HepG2 (cell line): ENCODE data around the gene SEPTIN2. TPM values are rescaled to one million over a fixed set of nuclear protein-coding genes. Genes with fewer than 3 reads are reported as not detected.

Source experiments
- ATAC-seq: fragments of 200-7000 bp; cut with Tn5 transposase; 3 replicates; pipeline ENCODE4 v1.9.1; 2020; ENCODE audit warnings: mild to moderate bottlenecking, moderate library complexity
- BruUV-seq: library from RNA; stranded (reverse); fragments of 400-500 nt; replicated peaks from 2 replicates; lab custom pipeline; 2021; lab: Mats Ljungman, UMichigan
- CTCF ChIA-PET: fragments of 300-600 bp; formaldehyde crosslinking; extraction: SDS; loops from one replicate; lab custom pipeline; 2021; ENCODE audit warnings: low total read pairs, inconsistent platforms, low intra/inter-chr PET ratio; lab: Yijun Ruan, JAX
- POLR2A ChIA-PET: fragments of 350-600 bp; sonication (Branson Sonifier 250); formaldehyde crosslinking; loops from one replicate; lab custom pipeline; 2020; ENCODE audit warnings: antibody characterized with exemption, inconsistent platforms; lab: Yijun Ruan, JAX
- DNase-seq: peaks from one replicate; pipeline ENCODE4 v3.0.0-alpha.2; 2015; ENCODE audit warnings: low spot score
- FAIRE-seq: peaks from 3 replicates; lab custom pipeline; 2011; peaks lifted over from hg19 to GRCh38; lab: Jason Lieb, UNC
- H2AFZ ChIP-seq: one replicate; pipeline ENCODE4 v1.6.1; 2011; ENCODE audit warnings: low read length, inconsistent platforms
- H3K27ac ChIP-seq: fragments of 300-600 bp; 3 replicates; pipeline ENCODE4 v1.8.0; 2011; ENCODE audit warnings: mixed run types, mild to moderate bottlenecking, mixed read lengths, low read length, inconsistent platforms; ENCODE audit not compliant: insufficient read depth; ENCODE audit errors: extremely low read length
- H3K27me3 ChIP-seq, 2 experiments: fragments of 200-600 bp in 1 of 2; 2 replicates in 1 of 2; 3 replicates in 1 of 2; pipeline versions ENCODE4 v1.6.0 to v1.8.0; 2011; ENCODE audit warnings: low read length in 2 of 2, mild to moderate bottlenecking in 2 of 2, moderate library complexity in 2 of 2, inconsistent platforms in 1 of 2; ENCODE audit not compliant: insufficient read depth in 2 of 2, control insufficient read depth in 1 of 2
- H3K36me3 ChIP-seq, 2 experiments: fragments of 200-600 bp in 1 of 2; replicated peaks in 1 of 2; 2 replicates in 1 of 2; 3 replicates in 1 of 2; pipeline versions ENCODE4 v1.5.1 to v1.8.0; 2011; ENCODE audit warnings: low read length in 2 of 2, inconsistent platforms in 1 of 2; ENCODE audit not compliant: insufficient read depth in 2 of 2, control insufficient read depth in 1 of 2
- H3K4me1 ChIP-seq: 2 replicates; pipeline ENCODE4 v1.5.1; 2012; ENCODE audit warnings: low read length, inconsistent platforms; ENCODE audit not compliant: insufficient read depth
- H3K4me2 ChIP-seq: 2 replicates; pipeline ENCODE4 v1.6.0; 2011; ENCODE audit warnings: low read depth, low read length, inconsistent platforms
- H3K4me3 ChIP-seq, 3 experiments: fragments of 200-600 bp in 1 of 3; sonication (generic), shearing (Covaris generic) in 1 of 3; replicated peaks in 1 of 3; 2 replicates each; pipeline ENCODE4 v1.5.1; 2011 to 2016; ENCODE audit warnings: low read length in 3 of 3, inconsistent platforms in 2 of 3, low read depth in 2 of 3, mild to moderate bottlenecking in 2 of 3, control low read depth in 1 of 3, mixed read lengths in 1 of 3; ENCODE audit not compliant: insufficient read depth in 1 of 3
- H3K79me2 ChIP-seq: one replicate; pipeline ENCODE4 v1.6.1; 2011; ENCODE audit warnings: low read length, inconsistent platforms; ENCODE audit not compliant: insufficient read depth
- H3K9ac ChIP-seq: 2 replicates; pipeline ENCODE4 v1.6.0; 2011; ENCODE audit warnings: mild to moderate bottlenecking, low read depth, low read length, inconsistent platforms; ENCODE audit not compliant: insufficient read depth
- H3K9me3 ChIP-seq: 2 replicates; pipeline ENCODE4 v1.5.1; 2012; ENCODE audit warnings: mild to moderate bottlenecking, low read length
- H4K20me1 ChIP-seq: 2 replicates; pipeline ENCODE4 v1.6.0; 2011; ENCODE audit warnings: inconsistent platforms, mild to moderate bottlenecking, low read length, moderate library complexity; ENCODE audit not compliant: insufficient read depth
- NKX3-1 ChIP-seq: sonication (generic); formaldehyde crosslinking; IDR thresholded peaks from 2 replicates; pipeline ENCODE4 v1.5.0; 2020; ENCODE audit warnings: missing genetic modification reagents
- RBM22 ChIP-seq: fragments of 200-400 bp; formaldehyde crosslinking; optimal IDR thresholded peaks from 2 replicates; pipeline ENCODE3; 2017; ENCODE audit warnings: mild to moderate bottlenecking, low read length, moderate library complexity
- SIX4 ChIP-seq: sonication (generic); formaldehyde crosslinking; IDR thresholded peaks from 2 replicates; pipeline ENCODE4 v1.4.0; 2020; ENCODE audit warnings: missing genetic modification reagents
- WGBS: methylation state at CpG from one replicate; pipeline ENCODE4 v1.1.6; 2017; ENCODE audit warnings: low lambda C conversion rate; 5-methylcytosine and 5-hydroxymethylcytosine counted together
- in situ Hi-C: cut with HindIII; loops from 2 replicates; pipeline ENCODE4 v1.10.0; 2017; ENCODE audit warnings: low pct_unique_long_range_greater_than_20kb; ENCODE audit not compliant: extremely low pct_ligation_motif_present
- intact Hi-C: fragments of 100-400 bp; cut with micrococcal nuclease; formaldehyde crosslinking; loops from one replicate; pipeline ENCODE4 v1.10.0; 2022; ENCODE audit not compliant: unreplicated experiment
- polyA plus RNA-seq, 8 experiments: library from polyadenylated mRNA; depleted of rRNA in 3 of 8; stranded (reverse) in 7 of 8; unstranded in 1 of 8; fragments of >200 nt; fragmentation: Illumina TruSeq in 4 of 8; extraction: Trizol in 4 of 8; gene quantifications; 2 replicates each; pipeline versions ENCODE4 v1.2.1 to v1.2.3, GENCODE V29; 2011 to 2016; ENCODE audit warnings: low read depth in 4 of 8, missing spikeins in 1 of 8, mixed read lengths in 1 of 8; ENCODE audit not compliant: insufficient read depth in 1 of 8
- total RNA-seq, 5 experiments: library from RNA; depleted of rRNA; stranded (reverse); fragments of >200 nt; fragmentation: Illumina TruSeq; extraction: Trizol; gene quantifications; 2 replicates each; pipeline ENCODE4 v1.2.3, GENCODE V29; 2016; ENCODE audit warnings: low read depth in 1 of 5

SEPTIN2 gene
- total and polyA plus RNA-seq, 2 of the 13 experiments (the other 11 are each of a cell fraction or from before 2014, with no cell fraction given): 493 to 733 TPM

- H2AFZ ChIP-seq: no peak overlapping the region
- H3K4me2 ChIP-seq: no peak overlapping the region
- TF ChIP-seq SIX4 (CRISPR knock-in tag): no peak
- TF ChIP-seq RBM22: peak; percentile 26
- H4K20me1 ChIP-seq: peaks cover 10% of the 10 kb centered on the region
- BruUV-seq: no TSS peak
- H3K4me1 ChIP-seq: no peaks in the 10 kb centered on the region
- intact Hi-C loops: no loop called here
- ChIA-PET POLR2A (no interaction called here), CTCF (interaction anchor here (0.6 kb wide), 1 partner anchor 291 kb away, joined by 3 read pairs; no protein-coding TSS in a partner anchor)
- no peak overlapping the region for H3K27ac ChIP-seq
- H3K36me3 ChIP-seq: peaks cover 44 to 88% of the 10 kb centered on the region in 2 experiments
- no peaks in the 10 kb centered on the region for H3K9me3 ChIP-seq
- no peaks in the 10 kb centered on the region for H3K27me3 ChIP-seq
- FAIRE-seq (no peak), ATAC-seq (no peak), DNase-seq (no peak)
- 98% methylated on average over 3 of the region's 3 CpGs for WGBS
- no peak overlapping the region for H3K9ac ChIP-seq
- in situ Hi-C loops: no loop called here
- peaks cover 5% of the 10 kb centered on the region for H3K79me2 ChIP-seq
- no peak overlapping the region for H3K4me3 ChIP-seq
Observed at GRCh38 chr2:241340631-241341163, 25.0 kb downstream of the SEPTIN2 start.

DNA sequence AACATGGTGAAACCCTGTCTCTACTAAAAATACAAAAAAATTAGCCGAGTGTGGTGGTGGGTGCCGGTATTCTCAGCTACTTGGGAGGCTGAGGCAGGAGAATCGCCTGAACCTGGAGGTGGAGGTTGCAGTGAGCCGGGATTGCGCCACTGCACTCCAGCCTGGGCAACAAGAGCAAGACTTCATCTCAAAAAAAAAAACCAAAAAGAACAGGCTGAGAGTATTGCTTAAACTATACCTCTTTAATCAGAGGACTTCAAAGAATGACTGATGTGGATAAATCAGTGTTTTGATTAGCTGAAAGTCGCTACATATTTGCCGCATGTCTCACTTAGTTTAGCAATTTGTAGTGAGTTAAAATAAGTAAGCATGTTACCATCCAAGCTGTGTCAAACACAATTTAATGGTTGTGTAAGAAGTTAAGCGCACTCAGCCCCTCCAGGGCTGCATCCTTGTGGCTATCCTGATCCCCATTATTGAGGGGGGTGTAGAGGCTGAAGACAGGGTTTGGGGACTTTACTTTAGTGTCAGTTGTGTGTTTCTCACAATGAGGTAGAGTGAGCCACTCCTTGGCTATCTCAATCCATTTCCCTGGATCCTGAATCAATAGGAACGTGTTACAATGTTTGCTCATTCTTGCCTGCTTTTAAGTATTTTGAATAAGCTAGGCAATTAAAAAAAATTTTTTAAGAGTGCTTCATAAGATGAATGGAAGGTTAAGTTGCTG, 29.4 kb downstream of the SEPTIN2 start:
- no peaks in the 10 kb centered on the region for H3K9me3 ChIP-seq
- H3K27me3 ChIP-seq: no peaks in the 10 kb centered on the region
- TF ChIP-seq RBM22 (peak; percentile 83), NKX3-1 (no peak)
- no peak overlapping the region for H3K4me3 ChIP-seq
- peaks cover 12% of the 10 kb centered on the region for H3K4me1 ChIP-seq
- no peak overlapping the region for H3K9ac ChIP-seq
- intact Hi-C loops (no loop called here), in situ Hi-C loops (no loop called here)
- H3K27ac ChIP-seq: no peak overlapping the region
- no TSS peak for BruUV-seq
- DNase-seq (no peak), FAIRE-seq (no peak), ATAC-seq (no peak)
- WGBS: 90% methylated on average over 9 of the region's 9 CpGs
- ChIA-PET CTCF (interaction anchor here (0.7 kb wide), 1 partner anchor 71 kb away, joined by 3 read pairs; no protein-coding TSS in a partner anchor), POLR2A (no interaction called here)
- H2AFZ ChIP-seq: no peak overlapping the region
- H3K36me3 ChIP-seq: peaks cover 45 to 92% of the 10 kb centered on the region in 2 experiments
- peaks cover 2% of the 10 kb centered on the region for H3K79me2 ChIP-seq
- no peak overlapping the region for H3K4me2 ChIP-seq
- H4K20me1 ChIP-seq: peaks cover 4% of the 10 kb centered on the region
